ENCODE data around the gene DRD4.

Gene DRD4

GRCh38 chr11:614623-615503 lies 22.2 kb upstream of the DRD4 start:
- H3K4me1 Mint-ChIP-seq (ENCODE audit: low read depth): peaks cover 13% of the 10 kb centered on the region
- H3K4me3 Mint-ChIP-seq: peak overlapping the region; percentile 89
- H3K27me3 Mint-ChIP-seq (ENCODE audit: low read depth): no peaks in the 10 kb centered on the region
- H3K27ac Mint-ChIP-seq: peak overlapping the region; percentile 90
- no peaks in the 10 kb centered on the region for H3K9me3 Mint-ChIP-seq
- peaks cover 22% of the 10 kb centered on the region for H3K36me3 Mint-ChIP-seq (ENCODE audit: low read depth)

DNA sequence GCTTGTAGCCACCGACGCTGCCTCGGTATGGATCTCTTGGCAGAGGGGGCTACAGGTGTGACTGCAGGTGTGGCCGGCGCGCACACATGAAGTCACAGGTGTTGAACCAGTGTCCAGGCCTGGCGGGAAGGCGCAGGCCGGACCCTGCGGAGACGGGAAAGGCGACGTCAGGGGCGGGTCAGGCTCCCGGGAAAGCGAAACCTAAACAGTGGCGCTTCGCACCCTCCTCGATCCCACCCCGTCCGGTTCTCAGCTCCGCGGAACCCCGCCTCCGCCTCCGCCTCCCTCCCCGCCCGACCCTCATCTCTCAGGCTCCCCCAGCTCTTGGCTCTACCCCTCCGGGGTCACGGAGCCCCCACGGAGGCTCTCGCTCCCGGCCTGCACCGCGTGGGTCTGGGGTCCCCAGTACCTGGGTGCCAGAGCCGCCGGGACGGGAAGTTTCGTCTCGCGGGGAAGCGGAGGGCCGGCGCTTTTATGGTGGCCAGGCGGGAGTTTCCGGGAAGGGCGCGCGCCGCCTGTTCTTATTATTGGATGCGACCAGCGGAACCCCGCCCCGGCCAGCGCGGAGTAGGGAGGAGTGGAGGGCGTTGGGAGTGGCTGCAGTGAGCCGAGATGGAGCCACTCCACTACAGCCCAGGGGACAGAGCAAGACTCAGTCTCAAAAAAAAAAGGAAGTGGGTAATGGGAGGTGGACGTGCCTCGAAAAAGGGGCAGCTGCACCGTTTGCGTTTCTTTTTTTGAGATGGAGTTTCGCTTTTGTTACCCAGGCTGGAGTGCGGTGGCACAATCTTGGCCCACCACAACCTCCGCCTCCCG lies 21.4 kb upstream of the DRD4 start, which contains the start of gene IRF7:
TSS of gene IRF7 (minus strand) at position 447 of the 816 bp plus-strand sequence. CDS start 586 bp downstream, outside the sequence.
- Mint-ChIP-seq H3K9me3 (no peaks in the 10 kb centered on the region), H3K27me3 (ENCODE audit: low read depth) (no peaks in the 10 kb centered on the region), H3K36me3 (ENCODE audit: low read depth) (peaks cover 21% of the 10 kb centered on the region), H3K27ac (peak within 1 kb of the TSS; percentile 96), H3K4me3 (peak within 1 kb of the TSS; percentile 89), H3K4me1 (ENCODE audit: low read depth) (peaks cover 12% of the 10 kb centered on the region)

- Mint-ChIP-seq H3K9me3 (no peaks in the 10 kb centered on the region), H3K27ac (peak overlapping the region; percentile 96), H3K27me3 (ENCODE audit: low read depth) (no peaks in the 10 kb centered on the region), H3K4me3 (peak overlapping the region; percentile 89), H3K36me3 (ENCODE audit: low read depth) (peaks cover 18% of the 10 kb centered on the region), H3K4me1 (ENCODE audit: low read depth) (peaks cover 11% of the 10 kb centered on the region)
These were observed 20.5 kb upstream of the DRD4 start for GRCh38 chr11:616320-617198.

GRCh38 chr11:617199-617911 lies 19.7 kb upstream of the DRD4 start:
- Mint-ChIP-seq H3K27me3 (ENCODE audit: low read depth) (no peaks in the 10 kb centered on the region), H3K36me3 (ENCODE audit: low read depth) (peaks cover 12% of the 10 kb centered on the region), H3K9me3 (no peaks in the 10 kb centered on the region), H3K4me3 (no peak overlapping the region), H3K27ac (no peak overlapping the region), H3K4me1 (ENCODE audit: low read depth) (peaks cover 9% of the 10 kb centered on the region)

DNA sequence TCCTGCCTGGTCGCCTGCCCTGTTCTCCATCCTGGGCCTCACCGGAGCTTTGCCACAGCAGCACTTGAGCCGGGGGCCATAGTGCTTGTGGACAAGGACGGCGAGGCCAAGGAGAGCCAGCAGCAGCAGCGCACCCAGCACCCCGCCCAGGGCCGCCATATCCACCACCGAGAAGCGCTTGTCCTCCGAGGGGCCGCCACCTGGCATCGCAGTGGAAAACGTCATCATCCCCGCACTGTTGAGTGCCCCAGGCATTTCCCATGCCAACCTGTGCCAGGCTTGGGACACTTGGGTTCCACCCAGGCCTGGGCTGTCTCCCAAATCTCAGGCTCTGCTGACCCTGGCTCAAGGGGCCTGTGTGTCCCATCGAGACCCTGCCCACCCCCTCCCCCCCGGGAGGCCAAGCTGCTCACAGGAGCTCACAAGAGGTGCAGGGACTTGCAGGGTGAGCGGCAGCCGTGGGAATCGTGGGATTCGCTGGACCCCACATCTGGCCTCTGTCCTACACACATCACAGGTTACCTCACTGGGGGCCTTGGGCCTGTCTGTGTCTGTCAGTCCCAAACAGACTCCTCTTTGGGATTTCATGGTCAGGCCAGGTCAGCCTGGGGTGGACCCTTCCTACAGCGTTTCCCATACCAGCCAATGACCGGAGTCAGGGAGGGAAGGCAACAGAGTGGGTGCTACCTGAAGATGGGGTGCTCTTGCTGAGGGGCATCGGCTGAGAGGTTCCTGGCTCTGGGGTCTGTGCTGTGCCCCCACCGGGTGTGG lies 19.0 kb upstream of the DRD4 start:
- H3K36me3 Mint-ChIP-seq (ENCODE audit: low read depth): peaks cover 10% of the 10 kb centered on the region
- H3K27ac Mint-ChIP-seq: no peak overlapping the region
- no peaks in the 10 kb centered on the region for H3K9me3 Mint-ChIP-seq
- H3K4me3 Mint-ChIP-seq: no peak overlapping the region
- no peaks in the 10 kb centered on the region for H3K27me3 Mint-ChIP-seq (ENCODE audit: low read depth)
- peaks cover 9% of the 10 kb centered on the region for H3K4me1 Mint-ChIP-seq (ENCODE audit: low read depth)

DNA sequence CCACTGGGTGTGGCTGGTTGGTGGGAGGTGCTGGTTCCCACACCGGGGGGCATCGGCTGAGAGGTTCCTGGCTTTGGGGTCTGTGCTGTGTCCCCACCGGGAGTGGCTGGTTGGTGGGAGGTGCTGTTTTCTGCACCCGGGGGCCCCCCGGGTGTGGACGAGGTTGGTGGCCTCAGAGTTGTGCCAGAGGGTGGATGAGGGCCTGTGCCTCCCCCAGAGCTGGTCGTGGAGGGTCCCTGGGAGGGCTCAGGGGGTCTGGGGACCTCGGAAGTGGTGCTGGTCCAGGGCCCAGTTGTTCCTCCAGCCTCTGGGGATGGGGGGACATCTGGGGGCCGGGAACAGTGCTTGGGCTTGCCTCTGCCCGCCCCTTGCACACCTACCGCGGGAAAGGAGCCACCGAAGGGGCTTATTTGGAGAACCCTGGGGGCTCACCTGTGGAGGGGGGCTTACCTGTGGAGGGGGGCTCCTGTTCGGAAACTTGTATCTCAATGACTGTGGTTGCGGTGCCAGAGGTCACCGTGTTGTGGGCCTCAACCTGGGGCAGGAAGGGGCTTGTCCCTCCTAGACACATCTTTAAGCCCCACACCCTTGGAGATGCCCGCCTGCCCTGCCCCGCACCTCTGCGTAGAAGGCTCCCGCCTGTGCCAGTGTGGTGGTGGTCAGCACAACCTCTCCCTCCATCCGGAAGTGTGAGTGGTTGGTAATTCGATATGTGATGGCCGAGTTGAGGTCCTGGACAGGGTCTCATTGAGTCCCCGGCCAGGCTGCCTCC lies 18.0 kb upstream of the DRD4 start:
- Mint-ChIP-seq H3K4me3 (no peak overlapping the region), H3K27ac (no peak overlapping the region), H3K27me3 (ENCODE audit: low read depth) (no peaks in the 10 kb centered on the region), H3K9me3 (no peaks in the 10 kb centered on the region), H3K36me3 (ENCODE audit: low read depth) (peaks cover 7% of the 10 kb centered on the region), H3K4me1 (ENCODE audit: low read depth) (peaks cover 9% of the 10 kb centered on the region)

DNA sequence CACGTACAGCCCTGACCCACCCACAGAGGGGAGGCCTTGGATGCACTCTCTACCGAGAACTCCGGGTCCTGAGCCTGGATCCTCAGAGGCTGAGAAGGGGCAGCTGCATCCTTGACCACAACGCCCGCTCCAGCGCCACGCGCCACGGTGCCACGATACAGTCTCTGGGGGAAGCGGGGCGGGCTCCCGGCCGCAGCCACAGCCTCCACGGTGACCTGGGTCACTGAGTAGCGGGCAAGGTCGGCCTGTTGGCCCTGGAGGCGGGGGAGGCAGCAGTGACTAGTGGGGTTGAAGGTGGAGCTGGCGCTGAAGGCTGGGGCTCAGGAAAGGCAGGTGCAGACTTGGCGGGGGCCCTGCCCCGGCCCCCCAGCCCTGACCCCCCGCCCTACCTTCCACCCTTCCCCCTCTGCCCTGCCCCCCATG lies 17.4 kb upstream of the DRD4 start:
- H3K27ac Mint-ChIP-seq: no peak overlapping the region
- H3K27me3 Mint-ChIP-seq (ENCODE audit: low read depth): no peaks in the 10 kb centered on the region
- no peak overlapping the region for H3K4me3 Mint-ChIP-seq
- H3K4me1 Mint-ChIP-seq (ENCODE audit: low read depth): peaks cover 3% of the 10 kb centered on the region
- H3K9me3 Mint-ChIP-seq: no peaks in the 10 kb centered on the region
- H3K36me3 Mint-ChIP-seq (ENCODE audit: low read depth): peaks cover 1% of the 10 kb centered on the region

GRCh38 chr11:620201-620600 lies 16.9 kb upstream of the DRD4 start:
- Mint-ChIP-seq H3K9me3 (no peaks in the 10 kb centered on the region), H3K27me3 (ENCODE audit: low read depth) (no peaks in the 10 kb centered on the region), H3K27ac (no peak overlapping the region), H3K4me3 (no peak overlapping the region), H3K4me1 (ENCODE audit: low read depth) (peaks cover 3% of the 10 kb centered on the region), H3K36me3 (ENCODE audit: low read depth) (peaks cover 1% of the 10 kb centered on the region)

- H3K27me3 Mint-ChIP-seq (ENCODE audit: low read depth): no peaks in the 10 kb centered on the region
- H3K36me3 Mint-ChIP-seq (ENCODE audit: low read depth): no peaks in the 10 kb centered on the region
- H3K4me1 Mint-ChIP-seq (ENCODE audit: low read depth): no peaks in the 10 kb centered on the region
- no peak overlapping the region for H3K27ac Mint-ChIP-seq
- H3K4me3 Mint-ChIP-seq: no peak overlapping the region
- H3K9me3 Mint-ChIP-seq: no peaks in the 10 kb centered on the region
These were observed 15.9 kb upstream of the DRD4 start for GRCh38 chr11:620935-621814.

- Mint-ChIP-seq H3K27me3 (ENCODE audit: low read depth) (no peaks in the 10 kb centered on the region), H3K4me3 (no peak overlapping the region), H3K4me1 (ENCODE audit: low read depth) (no peaks in the 10 kb centered on the region), H3K36me3 (ENCODE audit: low read depth) (no peaks in the 10 kb centered on the region), H3K27ac (no peak overlapping the region), H3K9me3 (no peaks in the 10 kb centered on the region)
These were observed 15.2 kb upstream of the DRD4 start for GRCh38 chr11:621838-622237.

DNA sequence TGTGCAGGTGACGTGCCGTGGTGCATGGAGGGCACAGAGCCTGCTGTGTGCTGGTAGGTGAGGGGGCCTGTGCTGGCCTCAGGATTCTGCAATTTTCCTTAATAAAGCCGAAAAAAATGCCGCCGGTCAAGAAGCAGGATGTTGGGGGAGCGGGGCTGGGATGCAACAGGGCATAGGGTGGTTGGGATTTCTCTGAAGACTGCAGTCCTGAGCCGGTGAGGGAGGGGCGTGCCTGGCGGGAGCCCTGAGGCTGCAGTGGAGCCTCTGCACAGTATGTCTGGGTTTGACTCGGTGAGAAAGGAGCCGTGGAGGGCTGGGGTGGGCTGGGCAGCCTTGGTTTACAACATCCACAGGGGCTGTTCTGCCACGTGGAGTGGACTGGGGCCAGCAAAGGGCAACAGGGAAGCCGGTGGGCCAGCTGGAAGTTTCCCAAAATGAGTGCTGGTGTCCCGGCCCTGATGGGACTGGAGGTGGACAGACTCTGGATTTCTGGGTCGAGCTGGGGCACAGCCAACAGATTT lies 13.7 kb upstream of the DRD4 start:
- H3K4me1 Mint-ChIP-seq (ENCODE audit: low read depth): peaks cover 2% of the 10 kb centered on the region
- H3K27me3 Mint-ChIP-seq (ENCODE audit: low read depth): peaks cover 10% of the 10 kb centered on the region
- H3K27ac Mint-ChIP-seq: no peak overlapping the region
- no peak overlapping the region for H3K4me3 Mint-ChIP-seq
- peaks cover 1% of the 10 kb centered on the region for H3K36me3 Mint-ChIP-seq (ENCODE audit: low read depth)
- H3K9me3 Mint-ChIP-seq: no peaks in the 10 kb centered on the region

Measured in T-helper 1 cell treated with Interleukin-12 subunit alpha and Interleukin-12 subunit beta and Interleukin-4 antibody, amounts not matched to agents 30 μg/mL and 1 μg/mL, for 36 hours (primary cell).